ENCODE measurements around the gene WNT5A.

GRCh38 chr3:55442861-55443260 is 44.2 kb downstream of the WNT5A start:
- TF ChIP-seq CTCF (IDR thresholded peaks at IDR 0.05) (no peak), POLR2A (IDR thresholded peaks at IDR 0.05) (no peak)

Measured in testis (tissue), 2 donors.